GM12865 (cell line): ENCODE data around the gene PROM2.
"Not testable (repeated sequence)": the region's sequence is repeated elsewhere in the genome, so short reads cannot be mapped to it uniquely, and the experiment has no call there.

ENCODE experiments used
- DNase-seq: peaks from one replicate; pipeline ENCODE4 v3.0.0; 2010; ENCODE audit warnings: low read depth
- H3K4me3 ChIP-seq: 2 replicates; pipeline ENCODE4 v1.5.1; 2011; ENCODE audit warnings: mild to moderate bottlenecking, low read depth, low read length, control low read depth
- CTCF ChIP-seq: IDR thresholded peaks from 2 replicates; pipeline ENCODE4 v1.5.1; 2011; ENCODE audit warnings: low read length, control low read depth, low read depth, inconsistent platforms; ENCODE audit not compliant: insufficient read depth; ENCODE audit errors: missing control alignments

The PROM2 gene

GRCh38 chr2:95238131-95238530 is 36.1 kb upstream of the PROM2 start:
- no peak for DNase-seq
- TF ChIP-seq CTCF, result no peak

DNA sequence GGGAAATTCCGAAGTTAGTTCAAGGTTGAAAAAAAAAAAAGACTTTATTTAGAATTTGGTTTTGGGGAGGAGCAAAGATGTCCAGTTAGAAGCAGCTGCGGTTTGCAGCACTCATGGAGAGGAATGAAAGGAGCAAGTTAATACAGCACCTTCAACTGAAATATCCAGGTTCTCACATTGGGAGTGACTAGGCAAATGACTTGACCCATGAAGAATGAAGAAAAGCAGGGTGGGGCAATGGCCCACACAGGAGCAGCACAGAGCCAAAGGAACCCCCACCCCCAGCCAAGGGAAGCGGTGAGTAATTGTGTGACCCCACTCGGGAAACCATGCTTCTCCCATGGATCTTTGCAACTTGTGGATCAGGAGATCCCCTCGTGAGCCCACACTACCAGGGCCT is 34.2 kb upstream of the PROM2 start:
- no peak overlapping the region for H3K4me3 ChIP-seq
- TF ChIP-seq CTCF, result no peak
- DNase-seq, result no peak

More at GRCh38 chr2:95238131-95238530, 36.1 kb upstream of the PROM2 start:
- H3K4me3 ChIP-seq, result no peak overlapping the region

DNA sequence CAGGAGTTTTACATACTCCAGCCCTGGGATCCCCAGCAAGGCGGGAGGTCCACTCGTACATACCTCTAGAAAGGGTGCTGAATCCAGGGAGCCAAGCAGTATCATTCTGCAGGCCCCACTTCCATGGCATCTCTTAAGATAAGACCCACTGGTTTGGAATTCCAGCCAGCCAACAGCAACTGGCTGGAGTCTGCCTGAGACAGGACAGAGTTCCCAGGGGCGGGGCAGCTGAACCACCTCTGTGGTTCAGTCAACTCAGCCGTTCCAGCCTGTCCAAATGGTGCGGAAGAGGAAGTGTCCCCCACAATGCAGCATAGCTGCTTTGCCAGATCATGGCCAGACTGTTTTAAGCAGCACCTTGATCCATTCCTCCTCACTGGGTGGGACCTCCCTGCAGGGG is 33.7 kb upstream of the PROM2 start:
- DNase-seq, result no peak
- TF ChIP-seq CTCF, result no peak
- no peak overlapping the region for H3K4me3 ChIP-seq

GRCh38 chr2:95242084-95242483 is 32.2 kb upstream of the PROM2 start:
- not testable (repeated sequence) for H3K4me3 ChIP-seq, DNase-seq

GRCh38 chr2:95258271-95258670 is 16.0 kb upstream of the PROM2 start:
- H3K4me3 ChIP-seq, result no peak overlapping the region
- DNase-seq, result no peak
- no peak for TF ChIP-seq CTCF

DNA sequence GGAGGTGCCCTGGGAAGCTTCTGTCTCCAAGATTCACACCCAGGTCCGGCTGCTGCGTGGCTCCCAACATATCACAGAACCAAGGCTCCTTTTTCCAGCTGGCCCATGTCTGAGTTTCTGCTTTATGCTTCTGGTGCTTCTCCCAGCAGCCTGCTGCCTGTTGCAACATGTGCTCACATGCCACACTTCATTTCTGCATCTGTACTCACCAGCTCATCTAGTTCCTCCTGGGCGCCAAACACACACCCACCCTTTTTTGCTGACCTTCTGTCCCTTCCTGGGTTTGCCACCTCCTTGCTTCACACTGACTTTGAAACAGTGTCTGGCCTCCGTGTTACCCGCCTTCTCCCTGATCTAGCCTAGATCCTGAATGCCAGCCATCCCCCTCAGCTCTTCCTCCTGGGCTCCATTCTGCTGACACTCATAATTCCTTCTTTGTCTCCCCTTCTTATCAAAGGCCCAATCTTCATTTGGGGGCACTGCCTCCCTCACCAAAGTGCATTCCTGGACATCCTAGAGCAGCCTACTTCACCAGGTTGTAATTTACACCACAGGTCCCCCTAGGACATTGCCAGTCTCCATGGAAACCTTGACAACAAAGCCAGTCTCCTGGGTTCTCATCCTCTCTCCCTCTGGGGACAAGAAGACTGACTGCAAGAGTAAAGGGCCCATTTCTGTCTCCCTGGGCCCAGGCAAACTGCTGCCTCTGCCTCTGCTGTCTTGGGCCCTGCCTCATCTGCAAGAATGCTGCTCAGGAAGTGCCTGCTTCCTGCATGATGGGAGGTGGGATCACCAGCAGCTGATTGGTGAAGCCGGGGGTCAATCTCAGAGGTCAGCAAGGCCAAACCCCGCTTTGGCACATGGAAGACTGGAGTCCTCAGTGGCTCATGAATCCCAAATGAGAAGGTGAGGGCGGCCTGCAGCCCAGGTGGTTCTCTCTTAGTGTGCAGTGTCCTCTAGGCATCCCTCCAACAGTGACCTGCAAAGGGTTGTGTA is 13.9 kb upstream of the PROM2 start:
- no peak for DNase-seq
- no peak for TF ChIP-seq CTCF

GRCh38 chr2:95261602-95262001 is 12.6 kb upstream of the PROM2 start:
- H3K4me3 ChIP-seq, result no peak overlapping the region
- no peak for TF ChIP-seq CTCF
- DNase-seq, result no peak

More for the DNA sequence above, 13.9 kb upstream of the PROM2 start:
- H3K4me3 ChIP-seq, result no peak overlapping the region
